H1 (cell line): ENCODE results near the gene NSD2. TPM values are rescaled to one million over a fixed set of nuclear protein-coding genes. Genes with fewer than 3 reads are reported as not detected.

ENCODE experiments used
- CTCF ChIA-PET: fragments of 300-600 bp; sonication (Branson Sonifier 250); formaldehyde crosslinking; loops from one replicate; lab custom pipeline; 2021; ENCODE audit not compliant: partially characterized antibody; lab: Charles Lee
- POLR2A ChIA-PET: fragments of 300-600 bp; sonication (Branson Sonifier 250); formaldehyde crosslinking; loops from one replicate; lab custom pipeline; 2021; ENCODE audit warnings: inconsistent platforms; ENCODE audit not compliant: partially characterized antibody; lab: Charles Lee
- DNase-seq, 2 experiments: peaks; one replicate each; pipeline versions ENCODE4 v3.0.0 to v3.0.0-alpha.2; 2010 to 2022; ENCODE audit warnings: low spot score in 2 of 2, low read depth in 1 of 2, mixed read lengths in 1 of 2
- FAIRE-seq: peaks from 2 replicates; lab custom pipeline; 2011; peaks lifted over from hg19 to GRCh38; lab: Jason Lieb, UNC
- H2AFZ ChIP-seq: 2 replicates; pipeline ENCODE4 v1.8.1; 2012; ENCODE audit warnings: low read length, inconsistent platforms
- H2AK5ac ChIP-seq: 2 replicates; pipeline ENCODE4 v1.6.1; 2013; ENCODE audit warnings: low read depth, low read length
- H2BK120ac ChIP-seq: replicated peaks from 2 replicates; pipeline ENCODE3; 2013; ENCODE audit warnings: low read depth, low read length, inconsistent platforms
- H2BK12ac ChIP-seq: 2 replicates; pipeline ENCODE4 v1.6.1; 2013; ENCODE audit warnings: low read depth, low read length
- H2BK15ac ChIP-seq: 2 replicates; pipeline ENCODE4 v1.6.1; 2013; ENCODE audit warnings: low read length
- H2BK20ac ChIP-seq: 2 replicates; pipeline ENCODE4 v1.6.1; 2013; ENCODE audit warnings: low read length
- H2BK5ac ChIP-seq: 2 replicates; pipeline ENCODE4 v1.6.1; 2013; ENCODE audit warnings: low read depth, low read length
- H3K14ac ChIP-seq: 2 replicates; pipeline ENCODE4 v1.6.1; 2013; ENCODE audit warnings: inconsistent platforms; ENCODE audit not compliant: insufficient read length
- H3K18ac ChIP-seq: 2 replicates; pipeline ENCODE4 v1.6.1; 2013; ENCODE audit warnings: low read length; ENCODE audit errors: extremely low read depth
- H3K23ac ChIP-seq: 2 replicates; pipeline ENCODE4 v1.6.1; 2013; ENCODE audit warnings: inconsistent platforms; ENCODE audit not compliant: insufficient read length
- H3K23me2 ChIP-seq: 2 replicates; pipeline ENCODE4 v1.6.1; 2013; ENCODE audit warnings: low read depth, low read length
- H3K27ac ChIP-seq: 2 replicates; pipeline ENCODE4 v1.6.1; 2011; ENCODE audit warnings: low read depth, low read length, inconsistent platforms
- H3K27me3 ChIP-seq, 4 experiments: replicated peaks in 1 of 4; 1 replicate in 1 of 4; 2 replicates in 3 of 4; pipeline versions ENCODE4 v1.6.1 to v1.8.1; 2011 to 2013; ENCODE audit warnings: low read length in 3 of 4, mild to moderate bottlenecking in 3 of 4, inconsistent platforms in 2 of 4, mixed read lengths in 2 of 4, moderate library complexity in 1 of 4; ENCODE audit not compliant: control insufficient read depth in 3 of 4, insufficient read depth in 3 of 4; ENCODE audit errors: extremely low read depth in 1 of 4
- H3K36me3 ChIP-seq, 4 experiments: 2 replicates each; pipeline versions ENCODE4 v1.6.1 to v1.8.1; 2011 to 2013; ENCODE audit warnings: mild to moderate bottlenecking in 4 of 4, low read length in 3 of 4, moderate library complexity in 2 of 4, control low read depth in 1 of 4, inconsistent platforms in 1 of 4; ENCODE audit not compliant: insufficient read depth in 4 of 4, control insufficient read depth in 2 of 4
- H3K4ac ChIP-seq: replicated peaks from 2 replicates; pipeline ENCODE3; 2013; ENCODE audit warnings: low read length, low read depth, mixed read lengths, inconsistent platforms; ENCODE audit not compliant: insufficient read length
- H3K4me1 ChIP-seq, 4 experiments: replicated peaks in 1 of 4; 1 replicate in 1 of 4; 2 replicates in 3 of 4; pipeline versions ENCODE4 v1.6.1 to v1.8.1; 2011 to 2013; ENCODE audit warnings: low read length in 3 of 4, inconsistent platforms in 2 of 4, mixed read lengths in 1 of 4; ENCODE audit not compliant: insufficient read depth in 4 of 4, control insufficient read depth in 3 of 4
- H3K4me2 ChIP-seq, 2 experiments: 2 replicates each; pipeline versions ENCODE4 v1.6.1 to v1.8.1; 2011 to 2013; ENCODE audit warnings: low read depth in 2 of 2, low read length in 2 of 2, control low read depth in 1 of 2, inconsistent platforms in 1 of 2, mild to moderate bottlenecking in 1 of 2; ENCODE audit not compliant: insufficient read depth in 1 of 2
- H3K4me3 ChIP-seq, 4 experiments: fragments of 200-600, 300-600 bp in 1 of 4; sonication (generic), shearing (Covaris generic), sonication (Bioruptor Twin) in 1 of 4; 2 replicates each; pipeline versions ENCODE4 v1.5.1 to v1.8.1; 2011 to 2016; ENCODE audit warnings: low read length in 4 of 4, low read depth in 3 of 4, control low read depth in 2 of 4, inconsistent platforms in 2 of 4, mild to moderate bottlenecking in 2 of 4, mixed read lengths in 1 of 4, moderate library complexity in 1 of 4; ENCODE audit not compliant: insufficient read depth in 2 of 4; ENCODE audit errors: extremely low read depth in 1 of 4
- H3K56ac ChIP-seq: replicated peaks from 2 replicates; pipeline ENCODE3; 2013; ENCODE audit warnings: low read depth, mild to moderate bottlenecking, mixed read lengths, low read length, inconsistent platforms; ENCODE audit not compliant: insufficient read length
- H3K79me1 ChIP-seq: 2 replicates; pipeline ENCODE4 v1.6.1; 2013; ENCODE audit warnings: low read depth, low read length, control low read depth
- H3K79me2 ChIP-seq, 2 experiments: 2 replicates each; pipeline versions ENCODE4 v1.6.1 to v1.8.1; 2012 to 2013; ENCODE audit warnings: low read length in 2 of 2, mild to moderate bottlenecking in 2 of 2, inconsistent platforms in 1 of 2; ENCODE audit not compliant: insufficient read depth in 2 of 2, control insufficient read depth in 1 of 2
- H3K9ac ChIP-seq, 4 experiments: replicated peaks in 1 of 4; 1 replicate in 1 of 4; 2 replicates in 3 of 4; pipeline versions ENCODE4 v1.6.1 to v1.8.1; 2011 to 2013; ENCODE audit warnings: low read depth in 3 of 4, low read length in 3 of 4, control low read depth in 2 of 4, mild to moderate bottlenecking in 2 of 4, moderate library complexity in 2 of 4, inconsistent platforms in 1 of 4; ENCODE audit errors: extremely low read depth in 1 of 4
- H3K9me3 ChIP-seq, 2 experiments: 2 replicates each; pipeline versions ENCODE4 v1.6.1 to v1.8.1; 2012 to 2013; ENCODE audit warnings: mild to moderate bottlenecking in 2 of 2, moderate library complexity in 2 of 2, control low read depth in 1 of 2, inconsistent platforms in 1 of 2, low read depth in 1 of 2, low read length in 1 of 2, mixed read lengths in 1 of 2; ENCODE audit not compliant: insufficient read depth in 2 of 2
- H4K20me1 ChIP-seq, 2 experiments: replicated peaks in 1 of 2; 2 replicates each; pipeline versions ENCODE3 to v1.8.1; 2011 to 2013; ENCODE audit warnings: inconsistent platforms in 2 of 2, low read length in 2 of 2, mild to moderate bottlenecking in 1 of 2; ENCODE audit not compliant: insufficient read depth in 2 of 2, control insufficient read depth in 1 of 2
- H4K5ac ChIP-seq: 2 replicates; pipeline ENCODE4 v1.6.1; 2013; ENCODE audit warnings: low read length, low read depth, mixed read lengths, inconsistent platforms; ENCODE audit not compliant: insufficient read length
- H4K8ac ChIP-seq: 2 replicates; pipeline ENCODE4 v1.8.0; 2013; ENCODE audit warnings: mild to moderate bottlenecking, moderate library complexity, low read length, inconsistent platforms; ENCODE audit not compliant: insufficient read depth; ENCODE audit errors: extremely low read depth
- H4K91ac ChIP-seq: replicated peaks from 2 replicates; pipeline ENCODE3; 2013; ENCODE audit warnings: low read length, mixed read lengths, inconsistent platforms; ENCODE audit not compliant: insufficient read length
- CTBP2 ChIP-seq: IDR thresholded peaks from 2 replicates; pipeline ENCODE4 v1.7.0; 2011; ENCODE audit warnings: borderline replicate concordance, mild to moderate bottlenecking, moderate library complexity, mixed read lengths, low read length; ENCODE audit not compliant: insufficient read depth, insufficient read length
- EZH2 ChIP-seq: fragments of 200-600 bp; sonication (generic); IDR thresholded peaks from 2 replicates; pipeline ENCODE4 v1.7.1; 2012; ENCODE audit warnings: low read depth, mild to moderate bottlenecking, moderate library complexity, low read length, inconsistent platforms; ENCODE audit not compliant: severe bottlenecking
- FOSL1 ChIP-seq: IDR thresholded peaks from 2 replicates; pipeline ENCODE4 v1.6.1; 2011; ENCODE audit warnings: mild to moderate bottlenecking, low read depth, low read length, moderate library complexity; ENCODE audit not compliant: insufficient read depth
- GTF2F1 ChIP-seq: IDR thresholded peaks from 2 replicates; pipeline ENCODE4 v1.6.1; 2012; ENCODE audit warnings: low read depth, low read length, improper control_type of control experiment, borderline replicate concordance
- HDAC2 ChIP-seq, 2 experiments: fragments of 300-600 bp in 1 of 2; sonication (generic) in 1 of 2; IDR thresholded peaks; 2 replicates each; pipeline ENCODE4 v1.6.1; 2011 to 2012; ENCODE audit warnings: low read depth in 2 of 2, low read length in 2 of 2, mild to moderate bottlenecking in 2 of 2, moderate library complexity in 2 of 2, borderline replicate concordance in 1 of 2, inconsistent platforms in 1 of 2
- JUN ChIP-seq: IDR thresholded peaks from 2 replicates; pipeline ENCODE4 v1.6.1; 2011; ENCODE audit warnings: low read depth, mild to moderate bottlenecking, improper control_type of control experiment, low read length
- JUND ChIP-seq: IDR thresholded peaks from 2 replicates; pipeline ENCODE4 v1.6.1; 2011; ENCODE audit warnings: mild to moderate bottlenecking, improper control_type of control experiment, low read length
- MAX ChIP-seq: IDR thresholded peaks from 2 replicates; pipeline ENCODE4 v1.6.1; 2012; ENCODE audit warnings: inconsistent platforms
- POLR2A ChIP-seq, 2 experiments: IDR thresholded peaks; 1 replicate in 1 of 2; 2 replicates in 1 of 2; pipeline ENCODE4 v1.6.1; 2011; ENCODE audit warnings: low read depth in 2 of 2, low read length in 2 of 2, mild to moderate bottlenecking in 2 of 2; ENCODE audit errors: control extremely low read depth in 1 of 2
- POLR2AphosphoS5 ChIP-seq: IDR thresholded peaks from 2 replicates; pipeline ENCODE4 v1.6.1; 2011; ENCODE audit warnings: low read depth, low read length
- SIRT6 ChIP-seq: IDR thresholded peaks from one replicate; pipeline ENCODE4 v1.7.1; 2012; ENCODE audit warnings: low read length, inconsistent platforms
- YY1 ChIP-seq: IDR thresholded peaks from 2 replicates; pipeline ENCODE4 v1.6.1; 2011; ENCODE audit warnings: low read depth, mild to moderate bottlenecking, low read length
- WGBS, 2 experiments: shearing (Covaris generic) in 1 of 2; methylation state at CpG; one replicate each; pipeline versions ENCODE4 v1.1.6 to v1.1.7; 2013 to 2015; ENCODE audit warnings: low lambda C conversion rate in 2 of 2, mixed read lengths in 2 of 2, inconsistent platforms in 1 of 2, low coverage in 1 of 2, missing lambda C conversion rate in 1 of 2; ENCODE audit not compliant: insufficient replicate concordance in 2 of 2, insufficient coverage in 1 of 2, insufficient read length in 1 of 2; ENCODE audit errors: extremely low coverage in 1 of 2, missing lambda C conversion rate in 1 of 2; 5-methylcytosine and 5-hydroxymethylcytosine counted together
- polyA plus RNA-seq, 7 experiments: library from polyadenylated mRNA; depleted of rRNA in 3 of 7; stranded (reverse) in 5 of 7; unstranded in 2 of 7; fragments of >200 nt in 5 of 7; fragments of 200-250 nt in 2 of 7; gene quantifications; 1 replicate in 5 of 7; 2 replicates in 1 of 7; 4 replicates in 1 of 7; pipeline versions ENCODE4 v1.2.1 to v1.2.3, GENCODE V29; 2011 to 2013; ENCODE audit warnings: missing spikeins in 2 of 7, mixed read lengths in 2 of 7
- total RNA-seq: library from RNA; stranded (reverse); fragmentation: NEBNext Ultra II Directional; extraction: Animal tissue kit (Norgen Biotek cat#: 25700); gene quantifications from 2 replicates; pipeline ENCODE4 v1.2.1, GENCODE V29; 2021

Gene NSD2
- total and polyA plus RNA-seq, 2 of the 8 experiments (the other 6 are each of a cell fraction or from before 2014, with no cell fraction given) = 26.7 to 129 TPM

- H4K91ac ChIP-seq = no peak overlapping the region
- no peak overlapping the region for H2BK20ac ChIP-seq
- FAIRE-seq (no peak), DNase-seq (no peak)
- H3K9me3 ChIP-seq = no peaks in the 10 kb centered on the region
- H4K20me1 ChIP-seq = no peaks in the 10 kb centered on the region
- H2AFZ ChIP-seq = no peak overlapping the region
- H3K23ac ChIP-seq = no peak overlapping the region
- no peak overlapping the region for H2BK120ac ChIP-seq
- H3K79me2 ChIP-seq = no peaks in the 10 kb centered on the region
- no peak overlapping the region for H2AK5ac ChIP-seq
- H3K36me3 ChIP-seq = peaks cover 0 to 14% (median 8%) of the 10 kb centered on the region in 4 experiments; a peak in 6 of 8 replicates
- H3K56ac ChIP-seq = no peak overlapping the region
- H4K5ac ChIP-seq = no peak overlapping the region
- no peak overlapping the region for H3K4ac ChIP-seq
- no peaks in the 10 kb centered on the region for H3K27me3 ChIP-seq
- no peak overlapping the region for H2BK15ac ChIP-seq
- ChIA-PET CTCF (interaction anchor here (0.6 to 71.2 kb wide), 9 partner anchors 9 to 130 kb away, joined by 3 to 2507 read pairs (median 3); no protein-coding TSS in a partner anchor), POLR2A (interaction anchor here (1.2 kb wide), 1 partner anchor 15 kb away, joined by 3 read pairs; no protein-coding TSS in a partner anchor)
- no peak overlapping the region for H3K4me2 ChIP-seq
- H2BK12ac ChIP-seq = no peak overlapping the region
- H3K23me2 ChIP-seq = no peaks in the 10 kb centered on the region
- no peak overlapping the region for H3K18ac ChIP-seq
- no peak overlapping the region for H3K27ac ChIP-seq
- no peak overlapping the region for H3K4me3 ChIP-seq
- WGBS, 2 experiments = 90% methylated on average over 30 of the region's 37 CpGs; no CpG with 5 or more reads in 1 of the 2 experiments
- no peak overlapping the region for H3K9ac ChIP-seq
- H3K4me1 ChIP-seq = no peaks in the 10 kb centered on the region
- no peak overlapping the region for H4K8ac ChIP-seq
- H3K79me1 ChIP-seq = no peaks in the 10 kb centered on the region
- H3K14ac ChIP-seq = no peak overlapping the region
- no peak overlapping the region for H2BK5ac ChIP-seq
- TF ChIP-seq EZH2 (no peak), HDAC2 (IDR thresholded peaks at IDR 0.05; ENCODE audit: borderline replicate concordance in 1 of 2, low read depth in 2 of 2, low read length in 2 of 2) (no peak), POLR2A (IDR thresholded peaks at IDR 0.05; ENCODE audit: control extremely low read depth in 1 of 2, low read depth in 2 of 2, low read length in 2 of 2) (no peak), POLR2AphosphoS5 (no peak), YY1 (no peak), GTF2F1 (no peak), SIRT6 (no peak), CTBP2 (no peak), MAX (no peak), JUND (no peak), FOSL1 (no peak), JUN (no peak)
Measured at GRCh38 chr4:1822568-1823544, 48.3 kb upstream of the NSD2 start.
